Activated CD4-positive, alpha-beta T cell treated with anti-CD3 and anti-CD28 coated beads, Interleukin-2, amount 50 U/mL, for 16 hours (primary cell): ENCODE results near the gene CPVL.

ENCODE experiments used
- DNase-seq: peaks from one replicate; pipeline ENCODE4 v3.0.0-alpha.2; 2020

CPVL gene

DNA sequence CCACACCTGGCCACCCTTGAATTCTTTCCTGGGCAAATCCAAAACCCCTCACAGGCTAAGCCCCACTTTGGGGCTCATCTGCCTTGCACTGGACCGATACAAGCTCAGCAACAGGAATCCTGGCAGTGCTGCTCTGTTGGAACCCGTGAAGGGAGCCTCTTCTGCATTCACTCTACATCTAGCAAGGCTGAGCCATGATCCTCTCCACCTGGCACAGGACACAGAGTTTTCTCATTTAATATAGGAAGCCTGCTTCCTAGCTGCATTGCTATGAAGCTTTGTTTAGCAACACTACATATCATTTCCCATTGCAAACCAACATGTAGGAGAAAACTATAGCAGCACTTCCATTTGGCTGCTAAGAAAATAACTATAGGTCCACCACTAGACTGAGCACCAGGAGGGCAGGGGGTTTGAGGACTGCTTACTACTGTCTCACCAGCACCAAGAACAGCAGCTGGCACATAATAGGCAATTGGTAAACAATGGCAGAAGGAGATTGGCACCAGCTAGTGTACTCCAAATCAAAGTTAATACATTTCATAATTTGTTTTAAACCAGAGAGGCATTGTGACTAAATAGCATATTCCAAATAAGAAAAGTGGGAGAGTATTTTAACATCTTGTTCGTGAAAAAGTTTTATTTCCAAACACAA is 56.1 kb downstream of the CPVL start:
- no peak for DNase-seq

DNA sequence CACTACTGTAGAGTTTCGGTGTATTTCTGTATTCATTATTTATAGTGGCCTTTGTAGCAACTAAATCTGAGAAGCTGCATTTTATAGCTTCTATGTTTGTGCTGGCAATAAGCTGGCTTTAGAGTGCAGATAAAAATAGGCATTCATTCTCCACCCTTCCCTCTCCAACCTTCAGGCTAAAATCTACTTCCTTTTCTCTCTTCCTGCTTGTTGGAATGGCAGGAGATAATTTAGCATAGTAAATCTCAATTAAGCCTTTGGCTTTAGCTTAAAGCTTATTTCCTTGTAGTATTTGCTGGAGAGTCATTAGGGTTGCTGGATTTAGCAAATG is 58.5 kb downstream of the CPVL start:
- DNase-seq: no peak

DNA sequence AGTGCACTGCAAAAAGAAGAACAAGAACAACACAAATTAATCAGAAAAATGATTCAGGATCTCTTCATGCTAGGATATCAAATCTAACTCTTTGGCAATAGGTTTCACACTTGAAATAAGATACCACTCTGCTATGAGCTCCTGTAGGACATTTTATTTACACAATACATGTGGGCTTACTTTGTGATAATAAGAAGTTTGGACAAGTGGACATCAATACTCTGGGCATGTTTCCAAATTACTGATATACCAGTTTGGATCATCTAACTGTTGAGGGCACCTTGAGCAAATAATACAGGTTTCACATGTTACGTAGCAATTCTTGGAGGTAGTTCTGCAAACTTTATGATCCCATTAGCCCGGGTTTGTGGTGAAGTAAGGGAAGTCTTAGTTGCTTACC is 59.8 kb downstream of the CPVL start:
- no peak for DNase-seq

DNA sequence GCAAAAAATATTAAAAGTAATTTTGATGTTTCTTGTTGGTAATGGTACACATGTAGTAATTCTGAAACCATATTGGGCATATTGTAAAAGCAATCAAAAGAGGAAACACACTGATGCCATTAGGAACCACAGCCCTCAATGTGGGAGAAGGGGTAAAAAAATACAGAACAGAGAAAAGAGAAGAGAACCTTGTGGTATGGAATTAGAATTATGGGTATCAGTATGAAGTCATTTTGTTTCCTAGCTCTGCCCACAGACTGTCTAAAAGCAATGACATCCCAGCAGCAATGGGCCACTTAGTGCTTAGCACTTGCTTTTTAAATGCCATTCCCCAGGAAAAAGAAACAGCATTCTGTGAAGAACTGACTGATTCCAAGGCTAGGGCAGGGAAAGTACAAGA is 61.5 kb downstream of the CPVL start:
- DNase-seq: peak; percentile 38

DNA sequence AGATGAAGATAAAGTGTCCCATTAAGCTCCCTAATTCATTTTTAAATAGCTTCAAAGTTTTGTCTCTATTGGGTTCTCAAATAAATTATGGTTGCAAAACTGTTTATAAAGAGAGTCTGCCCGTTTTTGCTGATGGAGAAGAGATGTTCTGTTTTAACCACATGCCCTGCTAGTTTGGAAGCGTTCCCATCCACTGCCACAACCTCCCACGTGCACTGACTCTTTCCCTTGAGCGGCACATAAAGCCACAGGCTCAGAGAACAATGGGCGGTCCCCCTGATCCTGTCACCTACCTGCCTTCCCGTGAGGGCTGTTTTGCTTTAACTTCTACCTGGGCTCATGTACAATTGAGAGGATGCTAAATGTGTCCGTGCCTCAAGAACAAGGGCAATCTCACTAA is 65.5 kb downstream of the CPVL start:
- DNase-seq: no peak

DNA sequence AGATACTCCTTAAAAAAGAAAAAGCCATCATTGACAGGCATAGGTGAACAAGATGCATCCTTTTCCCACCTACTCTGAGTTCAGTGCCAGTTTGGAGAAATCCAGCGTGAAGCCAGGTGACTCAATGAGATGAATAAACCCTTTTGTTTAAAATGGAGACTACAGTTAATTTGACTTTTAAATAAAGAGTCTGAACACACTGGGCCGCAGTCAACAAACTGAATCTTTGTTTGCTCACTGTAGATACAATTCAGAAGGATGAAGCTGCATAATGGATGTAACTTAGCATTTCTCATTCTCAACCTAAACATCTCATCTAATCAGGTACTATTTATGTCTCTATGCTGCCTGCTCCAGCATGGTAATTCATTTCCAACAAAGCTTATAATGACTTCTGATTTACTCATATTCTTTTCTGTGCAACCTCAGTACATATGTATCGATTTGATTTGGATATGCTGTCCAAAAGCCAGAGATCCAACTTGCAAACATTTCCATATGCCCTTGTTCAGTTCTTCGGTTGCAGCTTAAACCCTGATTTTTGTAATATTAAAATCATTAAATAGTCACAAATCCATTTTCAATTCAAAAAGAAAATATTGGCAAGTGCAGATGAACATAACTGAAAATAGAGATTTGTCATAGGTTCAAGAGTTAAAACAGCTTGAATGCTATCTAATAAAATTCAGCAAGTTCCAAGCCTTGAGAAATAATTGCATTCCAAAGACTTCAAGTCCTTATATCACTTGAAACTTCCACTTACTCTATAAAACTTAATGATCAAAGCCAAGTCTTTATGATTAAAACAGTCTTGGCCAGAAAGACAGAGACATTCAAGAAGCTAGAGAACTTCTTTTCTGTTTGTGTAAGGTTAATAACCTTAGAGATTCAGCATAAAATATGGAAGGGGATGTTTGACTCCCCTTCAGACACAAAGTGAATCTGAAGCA is 67.8 kb downstream of the CPVL start:
- DNase-seq: no peak

DNA sequence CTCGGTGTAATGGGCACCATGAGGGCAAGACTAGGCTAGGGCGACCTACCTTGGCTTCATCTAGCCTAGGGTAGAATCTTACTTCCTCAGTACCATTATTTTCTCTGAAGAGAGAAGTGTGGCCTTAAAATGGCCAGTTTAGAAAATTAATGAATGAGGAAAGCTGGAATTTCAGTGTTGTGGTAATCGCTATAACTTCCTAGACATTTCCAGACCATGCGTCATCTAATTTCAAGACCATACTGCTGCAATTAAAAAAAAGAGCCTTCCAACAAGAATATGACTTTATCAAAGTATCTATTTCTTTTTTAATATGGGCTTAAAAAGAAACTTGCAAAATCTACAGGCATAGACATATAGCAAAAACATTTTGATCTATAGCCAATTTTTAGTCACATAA is 68.5 kb downstream of the CPVL start:
- DNase-seq: no peak

DNA sequence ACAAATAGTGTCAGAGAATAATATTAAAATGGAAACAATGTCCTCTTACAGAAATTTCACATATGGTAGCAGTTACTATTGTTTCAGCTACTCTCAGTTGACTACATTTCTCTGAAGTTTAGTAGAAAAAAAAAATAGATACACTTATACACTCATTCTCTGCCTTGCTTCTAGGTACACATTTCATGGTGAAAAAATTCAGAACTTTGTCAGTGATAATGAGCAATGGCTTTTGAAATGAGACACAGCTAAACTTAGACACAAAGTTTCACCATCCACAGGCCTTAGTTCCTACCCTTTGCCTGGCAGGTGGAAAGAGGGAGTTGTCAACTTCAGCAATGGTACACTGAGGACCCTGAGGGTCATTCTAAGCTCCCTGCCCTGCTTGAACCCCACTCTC is 69.2 kb downstream of the CPVL start:
- DNase-seq: no peak

DNA sequence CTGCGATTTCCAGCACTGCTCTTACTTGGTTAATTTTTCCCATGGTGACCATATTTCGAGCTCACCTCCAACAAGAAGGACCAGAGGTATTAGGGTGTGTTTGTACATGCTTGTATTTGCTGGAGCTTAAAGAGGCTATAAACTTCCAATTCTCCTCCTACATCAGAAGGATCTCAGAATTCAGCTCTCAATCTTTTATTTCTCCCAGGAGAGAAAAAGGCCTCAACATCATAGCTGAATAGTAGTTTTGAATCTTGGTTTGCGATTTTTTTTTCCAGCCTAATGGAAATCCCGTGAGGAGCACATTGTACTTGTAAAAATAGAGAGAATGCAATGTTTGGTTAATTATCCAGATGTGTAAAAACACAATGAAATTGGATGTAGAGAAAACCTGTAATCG is 69.7 kb downstream of the CPVL start:
- DNase-seq: no peak

DNA sequence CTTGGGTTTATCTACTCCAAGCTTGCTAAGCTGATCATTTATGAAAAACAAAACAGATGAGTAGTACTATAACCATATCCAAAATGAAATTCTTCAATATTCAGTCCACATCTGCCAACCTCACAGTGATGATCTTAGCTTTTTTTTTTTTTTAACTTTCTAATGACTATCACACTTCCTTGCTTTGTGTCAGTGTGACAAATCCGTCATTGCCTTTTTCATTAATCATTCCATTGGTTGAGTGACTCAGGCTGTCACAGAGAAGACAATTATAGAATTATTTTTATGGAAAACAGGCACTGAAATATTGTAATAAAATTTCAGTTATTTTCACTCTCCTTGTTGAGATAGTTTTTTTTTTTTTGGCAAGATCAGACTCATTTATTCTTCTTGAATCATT is 70.7 kb downstream of the CPVL start:
- DNase-seq: no peak

DNA sequence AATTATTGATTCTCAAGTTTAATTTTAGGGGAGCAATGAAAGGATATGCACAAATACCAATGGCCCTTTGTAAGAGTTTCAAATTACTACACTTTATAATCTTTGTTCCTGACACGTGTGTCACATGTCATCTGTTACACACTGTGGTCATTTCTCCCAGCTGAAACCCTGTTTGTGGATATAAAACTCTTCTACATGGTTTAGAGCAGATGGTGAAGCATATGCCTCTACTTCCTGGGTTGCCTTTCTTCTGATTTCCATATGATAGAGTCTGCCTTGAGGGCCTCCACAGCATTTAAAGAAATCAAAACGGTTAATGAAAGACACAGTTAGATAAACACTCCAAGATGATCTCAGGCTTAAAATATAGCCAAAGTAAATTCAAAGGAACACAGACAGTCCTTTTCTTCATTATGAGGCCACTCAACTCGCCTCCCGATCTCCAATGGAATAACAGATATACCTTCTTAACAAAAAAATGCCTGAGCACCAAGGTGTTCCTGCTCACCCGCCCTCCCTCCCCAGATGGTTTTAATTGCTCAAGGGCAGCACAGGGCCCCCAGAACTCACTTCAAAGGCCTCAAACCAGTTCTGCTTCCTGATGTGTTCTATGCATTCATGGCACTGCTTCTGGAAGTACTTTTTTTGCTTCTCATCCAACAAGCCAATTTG is 75.0 kb downstream of the CPVL start:
- no peak for DNase-seq

DNA sequence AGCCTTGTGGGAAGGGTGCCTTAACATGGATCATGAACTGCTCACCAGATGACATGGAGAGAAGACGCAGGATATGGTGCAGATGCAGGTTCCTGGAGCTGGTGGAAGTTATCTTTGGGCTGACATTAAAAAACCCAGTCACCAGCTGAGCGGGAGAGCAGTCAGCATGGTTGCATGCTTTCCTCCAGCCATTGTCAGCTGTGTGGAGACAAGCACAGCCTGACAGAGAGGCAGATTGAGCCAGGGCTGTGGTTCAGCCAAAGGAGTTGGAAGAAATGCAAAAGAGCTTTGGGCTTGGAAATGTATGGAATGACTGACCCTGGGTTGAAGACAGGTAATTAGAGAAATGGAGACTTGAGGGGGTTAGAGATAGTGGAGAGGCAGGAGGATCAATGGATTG is 79.7 kb downstream of the CPVL start:
- DNase-seq: no peak

DNA sequence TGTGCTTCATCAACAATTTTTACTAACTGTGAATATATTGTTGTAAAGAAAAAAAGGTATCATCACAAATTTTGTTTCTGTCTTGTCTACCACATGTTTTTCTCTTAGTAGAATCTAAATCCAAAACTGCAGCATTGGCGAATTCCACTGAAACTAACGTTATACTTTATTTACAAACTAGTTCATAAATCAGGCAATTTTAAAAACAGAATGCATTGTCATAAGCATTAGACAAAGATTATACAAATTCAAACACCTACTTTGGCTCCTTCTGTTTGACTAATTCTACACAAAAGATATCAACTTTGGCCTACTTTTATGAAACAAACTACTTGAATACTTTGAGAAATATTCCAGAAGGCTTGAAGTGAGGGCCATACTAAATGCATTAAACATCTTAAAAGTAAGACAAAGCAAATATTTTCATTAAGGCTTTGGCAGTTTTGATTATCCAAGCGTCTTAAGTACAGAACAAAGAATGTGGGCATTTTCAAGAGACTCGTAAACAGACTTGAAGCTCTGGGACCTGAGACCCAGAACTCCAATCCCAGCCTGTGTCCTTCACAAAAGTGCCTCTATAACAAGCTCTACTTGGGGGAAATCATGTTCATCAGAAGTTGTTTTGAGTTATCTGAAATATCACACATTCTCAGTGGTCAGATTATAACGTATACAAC is 81.0 kb downstream of the CPVL start:
- DNase-seq: no peak

DNA sequence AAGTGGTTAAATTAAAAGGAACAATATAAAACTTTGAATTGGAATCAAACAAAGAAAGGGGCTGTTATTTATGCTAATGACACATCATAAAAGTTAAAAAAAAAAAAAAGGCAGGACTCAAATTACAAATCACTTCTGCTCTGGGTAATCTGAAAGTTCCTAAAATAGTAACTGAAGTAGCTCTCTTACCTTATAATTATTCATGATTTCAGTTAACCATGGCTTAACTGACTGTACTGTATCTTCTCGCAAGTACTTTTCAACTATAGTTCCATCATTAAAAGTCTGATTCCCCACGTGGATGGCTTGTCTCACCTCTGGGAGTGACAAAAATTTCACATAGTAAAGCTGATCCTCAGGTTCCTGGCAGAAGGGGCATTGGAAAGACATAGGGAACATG is 82.5 kb downstream of the CPVL start:
- no peak for DNase-seq

DNA sequence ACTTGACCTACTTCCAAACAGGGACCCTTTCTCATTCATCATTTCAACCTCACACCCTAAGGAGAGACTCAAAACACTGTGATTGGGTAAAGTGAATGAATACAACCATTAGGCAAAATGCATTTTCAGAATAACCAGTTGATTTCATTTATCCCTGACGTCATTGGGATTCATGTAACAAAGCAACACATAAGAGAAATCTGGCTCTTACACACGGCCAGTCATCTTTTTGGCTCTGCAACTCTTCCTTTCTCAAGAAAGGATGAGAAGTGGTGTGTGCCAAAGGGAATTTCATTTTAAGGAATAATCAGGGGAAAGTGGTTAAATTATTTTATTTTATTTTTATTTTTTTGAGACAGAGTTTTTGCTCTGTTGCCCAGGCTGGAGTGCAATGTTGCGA is 83.1 kb downstream of the CPVL start:
- no peak for DNase-seq

DNA sequence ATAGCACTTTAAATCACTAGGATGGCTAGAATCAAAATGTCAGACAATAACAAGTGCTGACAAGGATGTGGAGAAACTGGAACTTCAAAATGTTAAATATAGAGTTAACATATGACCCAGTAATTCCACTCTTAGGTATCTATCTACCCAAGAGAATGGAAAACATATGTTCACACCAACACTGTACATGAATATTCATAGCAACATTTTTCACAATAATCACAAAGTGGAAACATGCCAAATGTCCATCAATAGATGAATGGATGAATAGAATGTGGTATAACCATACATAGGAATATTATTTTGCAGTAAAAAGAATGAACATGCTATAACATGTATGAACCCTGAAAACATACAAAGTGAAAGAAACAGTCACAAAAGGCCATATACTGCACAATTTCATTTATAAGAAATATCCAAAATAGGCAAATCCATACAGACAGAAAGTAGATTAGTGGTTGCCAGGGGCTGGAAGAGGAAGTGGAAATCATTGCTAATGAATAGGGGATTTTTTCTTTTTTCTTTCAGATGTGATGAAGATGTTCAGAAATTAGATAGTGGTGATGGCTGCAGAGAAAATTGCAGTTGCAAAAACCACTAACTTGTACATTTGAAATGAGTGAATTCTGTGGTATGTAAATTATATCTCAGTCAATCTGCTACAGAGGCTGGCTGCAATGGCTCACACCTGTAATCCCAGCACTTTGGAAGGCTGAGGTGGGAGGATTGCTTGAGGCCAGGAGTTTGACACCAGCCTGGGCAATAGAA is 93.0 kb downstream of the CPVL start:
- no peak for DNase-seq

DNA sequence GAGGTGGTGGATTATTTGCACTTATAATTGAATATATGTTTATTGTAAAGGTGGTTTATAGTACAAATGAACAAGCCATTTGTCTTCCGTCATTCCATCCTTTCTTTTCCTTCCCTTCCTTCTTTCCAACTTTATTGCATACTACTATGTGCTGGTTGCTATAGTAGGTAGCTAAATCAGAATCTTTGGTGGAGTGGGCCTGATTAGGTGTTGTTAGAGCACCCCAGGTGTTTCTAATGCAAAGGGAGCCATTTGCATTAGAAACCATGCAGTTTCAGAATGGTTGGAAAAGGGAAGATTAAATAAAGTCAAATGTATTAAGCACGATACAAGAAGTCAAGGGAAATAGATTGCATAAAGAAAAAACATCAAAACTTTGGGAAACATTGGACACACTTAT is 99.4 kb downstream of the CPVL start:
- no peak for DNase-seq

DNA sequence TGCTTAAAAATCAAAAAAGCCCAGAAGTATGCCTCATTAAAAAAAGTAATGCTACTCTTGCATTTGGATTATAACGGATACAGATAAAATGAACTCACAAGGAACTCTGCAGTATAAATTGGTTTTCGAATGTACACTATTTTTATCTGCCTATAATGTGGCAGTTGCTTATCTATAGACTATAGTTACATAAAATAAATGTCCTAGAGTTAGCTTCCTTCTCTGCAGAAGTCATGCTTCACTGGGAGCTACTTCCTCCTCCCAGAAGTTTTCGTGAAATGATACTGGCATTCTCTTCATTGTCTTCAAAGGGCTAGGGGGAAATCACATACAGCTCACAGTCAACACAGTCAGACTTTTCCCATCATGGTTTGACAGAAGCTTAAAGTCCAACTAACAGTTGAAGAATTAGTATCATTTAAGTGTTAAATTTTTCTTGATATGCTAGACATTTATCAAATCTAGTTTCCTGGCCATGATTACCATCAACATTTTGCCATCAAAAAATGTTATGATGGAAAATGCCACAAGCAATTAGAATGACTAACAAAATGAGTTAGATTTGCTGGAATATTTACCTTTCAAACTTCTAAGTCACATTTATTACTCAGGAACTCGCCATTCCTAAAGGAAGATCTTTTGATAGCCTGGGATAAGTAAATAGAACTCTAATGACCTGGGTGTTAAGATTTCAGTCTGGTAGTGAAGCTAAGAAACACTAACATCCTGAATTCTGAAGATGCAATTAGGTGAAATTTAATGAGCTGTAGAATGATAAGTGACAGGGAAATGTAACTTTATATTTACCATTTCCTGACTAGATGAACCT is 100.9 kb downstream of the CPVL start:
- no peak for DNase-seq

DNA sequence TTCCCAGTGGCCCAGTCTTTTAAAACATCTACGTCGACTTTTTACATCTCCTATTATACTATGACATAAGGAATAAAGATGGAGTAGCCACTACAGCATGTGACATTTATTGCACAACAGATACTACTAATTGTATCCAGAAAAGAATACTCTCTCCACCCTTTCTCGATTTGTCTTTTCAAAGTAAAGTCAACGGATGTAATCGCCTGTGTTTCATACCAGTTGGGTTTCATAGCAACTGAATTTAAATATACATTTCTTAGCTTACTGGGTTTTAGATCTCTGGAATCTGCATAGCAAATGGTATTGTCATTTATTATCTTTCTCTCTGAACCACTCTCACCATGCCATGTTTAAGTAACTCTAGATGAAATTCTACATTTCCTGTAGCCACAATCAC is 101.8 kb downstream of the CPVL start:
- DNase-seq: no peak

DNA sequence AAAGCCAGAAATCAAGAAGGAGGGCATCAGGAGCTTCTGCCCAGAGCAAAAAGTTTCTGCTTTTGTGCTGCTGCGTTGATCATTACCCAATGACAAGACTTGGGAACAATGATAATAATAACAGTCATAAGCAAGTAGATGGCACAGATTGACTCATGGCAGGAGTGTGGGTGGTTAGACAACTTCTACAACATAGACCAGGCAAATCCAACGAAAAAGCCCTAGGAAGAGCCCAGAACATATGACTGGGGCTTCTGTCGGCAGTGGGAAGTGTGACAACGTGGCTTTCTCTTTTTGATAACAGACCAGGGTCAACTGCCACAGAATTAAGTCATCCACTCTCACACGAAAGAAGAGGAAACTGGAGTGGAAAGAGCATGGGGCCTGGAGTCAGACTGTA is 102.8 kb downstream of the CPVL start:
- no peak for DNase-seq

DNA sequence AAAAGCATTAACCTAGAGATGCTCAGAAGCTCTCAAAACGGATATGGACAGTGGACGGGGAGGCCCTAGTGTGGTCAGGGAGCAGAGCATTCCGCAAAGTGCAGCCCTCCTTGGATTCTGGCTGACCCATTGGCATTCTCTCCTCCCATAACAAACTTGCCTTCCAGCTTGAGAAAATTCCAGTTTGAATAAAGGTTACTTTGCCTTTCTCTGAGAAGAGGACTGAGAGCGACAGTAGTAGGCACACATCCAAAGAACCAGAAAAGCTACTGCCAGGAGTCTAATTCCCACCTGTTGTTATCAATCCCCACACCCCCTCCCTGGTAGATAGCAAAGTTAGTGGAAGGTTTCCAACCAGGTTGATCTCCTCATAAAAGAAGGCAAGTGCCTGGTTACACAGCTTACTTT is 103.5 kb downstream of the CPVL start:
- no peak for DNase-seq

DNA sequence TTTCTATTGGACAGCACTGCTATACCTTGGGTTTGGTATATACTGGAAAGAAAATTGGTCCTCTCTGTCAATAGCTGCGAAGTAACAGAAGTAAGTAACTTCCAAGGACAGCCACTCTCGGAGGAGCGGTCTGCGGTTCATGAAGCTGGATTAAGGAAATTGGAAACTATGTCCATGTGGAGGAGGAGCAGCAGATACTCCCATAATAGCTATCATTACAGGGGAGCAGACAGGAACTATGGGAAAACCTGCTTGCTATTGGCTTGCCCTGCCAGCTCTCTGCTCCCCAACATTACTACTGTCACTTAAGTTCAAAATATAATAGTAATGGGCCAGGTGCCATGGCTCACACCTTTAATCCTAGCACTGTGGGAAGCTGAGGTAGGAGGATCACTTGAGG is 104.3 kb downstream of the CPVL start:
- no peak for DNase-seq
